Mesodermal cell (in vitro differentiated cells): ENCODE data around the gene CRY1.
"Not testable (repeated sequence)": the region's sequence is repeated elsewhere in the genome, so short reads cannot be mapped to it uniquely, and the experiment has no call there.

Source experiments
- H3K27ac ChIP-seq: 2 replicates; pipeline ENCODE4 v1.7.0; 2013; ENCODE audit warnings: mild to moderate bottlenecking, low read depth, low read length, moderate library complexity; ENCODE audit not compliant: severe bottlenecking
- H3K36me3 ChIP-seq: 2 replicates; pipeline ENCODE4 v1.7.1; 2013; ENCODE audit warnings: mild to moderate bottlenecking, low read length, moderate library complexity; ENCODE audit not compliant: control insufficient read depth, insufficient read depth
- H3K4me1 ChIP-seq: one replicate; pipeline ENCODE4 v1.7.1; 2013; ENCODE audit warnings: mild to moderate bottlenecking, low read length; ENCODE audit not compliant: insufficient read depth, control insufficient read depth, poor library complexity, severe bottlenecking
- H3K4me3 ChIP-seq: 2 replicates; pipeline ENCODE4 v1.7.0; 2013; ENCODE audit warnings: low read length, control low read depth, mild to moderate bottlenecking; ENCODE audit not compliant: insufficient read depth, poor library complexity, severe bottlenecking; ENCODE audit errors: extremely low read depth
- H3K9me3 ChIP-seq: 2 replicates; pipeline ENCODE4 v1.7.1; 2013; ENCODE audit warnings: mild to moderate bottlenecking, low read length, moderate library complexity; ENCODE audit not compliant: control insufficient read depth
- WGBS, 2 experiments: methylation state at CpG; one replicate each; pipeline ENCODE4 v1.1.5; 2013; ENCODE audit warnings: missing lambda C conversion rate in 2 of 2; ENCODE audit not compliant: insufficient coverage in 2 of 2; 5-methylcytosine and 5-hydroxymethylcytosine counted together

Gene CRY1

DNA sequence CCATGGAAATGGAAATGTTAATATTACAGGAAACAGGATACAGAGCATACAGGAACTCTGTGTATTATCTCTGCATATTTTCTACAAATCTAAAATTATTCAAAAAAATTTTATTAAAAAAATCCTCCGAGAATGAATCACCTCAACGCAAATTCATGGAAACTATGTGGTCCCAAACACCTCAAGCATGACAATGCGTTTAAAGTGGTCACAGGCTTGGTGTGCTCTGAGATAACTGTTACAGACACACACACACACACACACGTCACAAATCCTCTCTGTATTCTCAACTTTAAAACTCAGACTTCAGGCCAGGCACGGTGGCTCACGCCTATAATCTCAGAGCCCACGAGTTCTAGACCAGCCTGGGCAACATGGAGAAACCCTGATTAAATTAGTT is 61.1 kb downstream of the CRY1 start:
- peaks cover 9% of the 10 kb centered on the region for H3K4me1 ChIP-seq
- 78 to 79% methylated on average over 6 to 7 of the region's 7 CpGs for WGBS, 2 experiments

DNA sequence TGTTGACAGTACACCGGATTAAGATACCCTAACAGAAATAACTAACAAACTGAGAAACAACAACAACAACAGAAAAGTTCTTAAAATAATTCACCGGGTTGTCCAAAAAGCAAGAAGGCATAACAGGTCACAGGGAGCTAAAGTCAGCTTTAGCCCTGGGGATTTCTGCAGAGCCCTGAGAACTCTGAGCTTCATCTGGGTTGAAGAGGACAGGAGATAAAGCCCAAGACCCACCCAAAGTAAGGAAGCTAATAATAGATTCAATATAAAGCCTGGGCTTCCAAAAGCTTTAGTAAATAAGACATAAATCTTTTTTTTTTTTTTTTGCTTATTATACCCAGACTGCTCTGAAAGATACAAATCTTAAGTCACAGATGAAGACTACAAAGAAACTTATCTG is 62.3 kb downstream of the CRY1 start:
- Histone ChIP-seq H3K36me3 (no peaks in the 10 kb centered on the region), H3K4me3 (no peak overlapping the region), H3K9me3 (no peaks in the 10 kb centered on the region), H3K27ac (no peak overlapping the region), H3K4me1 (peaks cover 9% of the 10 kb centered on the region)
- WGBS, 2 experiments: 83 to 100% methylated on average over 1 of the region's 2 CpGs

More for the DNA sequence above, 61.1 kb downstream of the CRY1 start:
- Histone ChIP-seq H3K9me3 (no peaks in the 10 kb centered on the region), H3K27ac (no peak overlapping the region), H3K4me3 (no peak overlapping the region), H3K36me3 (no peaks in the 10 kb centered on the region)

DNA sequence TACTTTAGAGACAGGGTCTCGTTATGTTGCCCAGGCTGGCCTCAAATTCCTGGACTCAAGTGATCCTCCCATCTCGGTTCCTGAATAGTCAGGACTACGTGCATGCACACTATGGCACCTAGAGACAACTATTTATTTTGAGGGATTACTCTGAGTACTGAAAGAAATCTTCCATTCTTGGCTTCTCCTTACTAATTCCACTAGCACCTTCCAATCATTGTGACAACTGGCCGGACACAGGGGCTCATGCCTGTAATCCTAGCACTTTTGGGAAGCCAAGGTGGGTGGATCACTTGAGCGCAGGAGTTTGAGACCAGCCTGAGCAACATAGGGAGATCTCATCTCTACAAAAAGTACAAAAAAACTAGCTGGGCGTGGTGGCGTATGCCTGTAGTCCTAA is 64.3 kb downstream of the CRY1 start:
- 92 to 93% methylated on average over 6 of the region's 7 CpGs for WGBS, 2 experiments
- H3K4me1 ChIP-seq: peaks cover 9% of the 10 kb centered on the region
- H3K27ac ChIP-seq: no peak overlapping the region
- no peaks in the 10 kb centered on the region for H3K36me3 ChIP-seq
- H3K9me3 ChIP-seq: no peaks in the 10 kb centered on the region
- no peak overlapping the region for H3K4me3 ChIP-seq

DNA sequence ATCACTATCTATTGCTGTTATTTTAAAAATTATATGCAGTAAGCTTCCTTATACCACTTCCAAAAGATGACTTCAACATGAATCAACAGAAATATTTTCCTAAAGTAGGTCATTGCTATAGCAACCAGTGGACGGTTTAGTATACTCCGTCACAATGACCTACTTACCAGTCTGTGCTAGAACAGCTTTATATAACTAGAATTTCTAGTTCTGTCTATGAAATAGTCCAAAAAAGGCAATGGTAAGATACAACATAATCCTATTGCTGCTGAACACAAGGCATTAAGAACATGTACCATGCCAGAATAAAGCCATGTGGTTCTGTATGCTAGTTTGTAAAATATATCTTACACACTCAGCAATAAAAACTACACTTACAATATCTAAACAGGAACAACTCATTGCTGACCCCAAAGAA is 65.7 kb downstream of the CRY1 start:
- peaks cover 4% of the 10 kb centered on the region for H3K4me1 ChIP-seq
- 80% methylated on average over 1 of the region's 2 CpGs; no CpG with 5 or more reads in 1 of the 2 experiments for WGBS, 2 experiments
- no peaks in the 10 kb centered on the region for H3K9me3 ChIP-seq
- no peaks in the 10 kb centered on the region for H3K36me3 ChIP-seq
- H3K4me3 ChIP-seq: no peak overlapping the region
- peak overlapping the region; percentile 74 for H3K27ac ChIP-seq

DNA sequence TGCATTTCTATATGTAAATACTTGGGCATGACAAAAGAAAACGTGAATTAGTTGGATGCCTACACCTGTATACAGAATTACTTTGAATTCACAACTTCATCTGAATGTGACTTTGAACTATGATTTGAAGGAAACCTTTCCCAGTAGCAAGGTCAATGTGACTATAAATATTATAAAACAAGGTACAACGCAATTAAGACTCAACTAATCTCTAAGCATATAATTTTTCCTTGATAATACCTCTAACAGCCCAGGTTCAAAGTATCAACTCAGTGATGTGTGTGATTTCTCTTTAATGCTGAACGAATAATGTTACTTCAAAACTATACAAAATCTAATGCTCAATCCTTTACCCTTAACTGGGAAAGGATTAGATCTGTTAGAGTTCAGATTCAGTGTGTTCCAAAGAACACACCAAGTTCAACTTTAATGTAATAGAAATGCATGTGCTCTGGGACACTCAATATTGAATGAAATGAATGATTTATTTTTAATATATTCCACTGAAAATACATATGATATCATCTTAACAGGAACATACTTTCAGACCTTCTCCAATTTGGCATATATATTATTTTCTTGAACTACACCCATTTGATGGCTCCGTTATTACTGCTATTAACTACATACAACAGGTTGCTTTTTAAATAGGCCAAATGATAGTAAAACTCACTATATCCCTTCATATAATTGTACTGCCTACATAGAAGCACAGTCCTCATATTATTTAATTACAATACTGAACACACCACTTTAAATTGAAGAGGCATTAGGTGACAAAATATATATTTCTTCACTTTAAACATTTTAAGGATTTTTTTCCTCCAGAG is 66.3 kb downstream of the CRY1 start:
- 100% methylated on average over 1 of the region's 4 CpGs; no CpG with 5 or more reads in 1 of the 2 experiments for WGBS, 2 experiments
- H3K4me1 ChIP-seq: peaks cover 4% of the 10 kb centered on the region
- no peaks in the 10 kb centered on the region for H3K36me3 ChIP-seq
- H3K9me3 ChIP-seq: no peaks in the 10 kb centered on the region
- H3K4me3 ChIP-seq: no peak overlapping the region
- peak overlapping the region; percentile 74 for H3K27ac ChIP-seq

DNA sequence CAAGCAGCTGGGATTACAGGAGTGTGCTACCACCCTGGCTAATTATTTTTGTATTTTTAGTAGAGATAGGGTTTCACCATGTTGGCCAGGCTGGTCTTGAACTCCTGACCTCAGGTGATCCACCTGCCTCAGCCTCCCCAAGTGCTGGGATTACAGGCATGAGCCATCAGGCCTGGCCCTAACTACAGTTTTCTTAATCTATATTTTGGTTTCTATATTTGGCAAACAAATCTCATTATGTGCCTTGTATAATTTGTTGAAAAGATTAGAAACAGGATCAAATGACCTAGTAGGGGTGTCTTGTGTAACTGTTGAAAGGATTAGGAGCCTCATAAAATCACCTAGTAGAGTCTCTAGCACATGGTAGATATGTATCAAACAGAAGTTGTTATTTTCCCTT is 67.0 kb downstream of the CRY1 start:
- H3K4me3 ChIP-seq, H3K27ac ChIP-seq, H3K36me3 ChIP-seq, H3K4me1 ChIP-seq, H3K9me3 ChIP-seq: not testable (repeated sequence)

DNA sequence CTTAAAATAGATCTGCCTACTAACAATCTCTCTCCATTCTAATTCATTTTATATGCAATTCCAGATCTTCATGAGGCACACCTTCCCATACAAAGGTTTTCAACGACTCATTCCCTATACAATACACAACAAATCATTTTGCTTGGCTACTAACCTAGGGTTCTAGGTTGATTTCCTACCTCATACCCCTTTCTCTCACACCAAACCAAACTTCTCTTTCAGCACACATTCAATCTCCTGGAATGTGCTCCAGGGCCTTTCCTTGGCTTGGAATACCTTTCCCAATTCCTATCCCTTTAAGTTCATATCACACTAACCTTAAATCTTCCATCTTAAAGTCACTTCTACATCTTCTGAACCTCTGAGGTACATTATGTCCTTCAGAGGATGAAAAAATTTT is 67.7 kb downstream of the CRY1 start:
- Histone ChIP-seq H3K27ac (no peak overlapping the region), H3K4me3 (no peak overlapping the region), H3K9me3 (no peaks in the 10 kb centered on the region), H3K36me3 (peaks cover 7% of the 10 kb centered on the region), H3K4me1 (peaks cover 4% of the 10 kb centered on the region)
- WGBS, 2 experiments: 82 to 83% methylated on average over 1 of the region's 1 CpG

DNA sequence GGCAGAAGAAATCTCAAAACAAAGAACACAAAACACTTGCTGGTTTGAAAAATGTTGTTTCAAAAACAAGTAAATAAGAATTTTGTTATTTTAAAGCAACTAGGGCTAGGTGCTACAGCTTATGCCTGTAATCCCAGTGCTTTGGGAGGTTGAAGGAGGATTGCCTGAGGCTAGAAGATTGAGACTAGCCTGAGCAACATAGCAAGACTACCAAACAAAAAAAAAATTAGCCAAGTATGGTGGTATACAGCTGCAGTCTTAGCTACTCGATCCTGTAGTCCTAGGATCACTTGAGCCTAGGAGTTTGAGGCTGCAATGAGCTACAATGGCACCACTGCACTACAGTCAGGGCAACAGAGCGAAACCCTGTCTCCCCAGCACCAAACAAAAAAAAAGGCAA is 73.8 kb downstream of the CRY1 start:
- Histone ChIP-seq H3K27ac (no peak overlapping the region), H3K9me3 (no peaks in the 10 kb centered on the region), H3K4me1 (no peaks in the 10 kb centered on the region), H3K4me3 (no peak overlapping the region), H3K36me3 (peaks cover 11% of the 10 kb centered on the region)
- WGBS, 2 experiments: 83% methylated on average over 1 of the region's 2 CpGs; no CpG with 5 or more reads in 1 of the 2 experiments

DNA sequence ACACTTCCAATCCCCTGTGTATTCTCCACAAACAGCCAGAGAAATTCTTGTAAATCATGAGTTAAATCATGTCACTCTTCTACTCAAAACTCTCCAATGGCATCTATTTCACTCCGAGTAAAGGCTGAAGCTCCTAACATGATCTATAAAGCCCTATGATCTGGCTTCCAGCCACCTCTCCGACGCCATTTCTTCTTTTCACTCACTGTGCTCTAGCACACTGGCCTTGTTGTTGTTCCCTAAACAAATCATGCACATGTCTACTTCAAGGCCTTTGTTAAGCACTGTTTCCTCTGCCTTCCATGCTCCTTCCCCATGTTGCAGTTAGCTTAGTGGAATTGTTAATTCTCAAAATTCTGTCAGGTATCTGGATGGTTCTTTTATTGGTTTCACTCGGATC is 76.3 kb downstream of the CRY1 start:
- WGBS, 2 experiments: 90 to 100% methylated on average over 2 to 4 of the region's 4 CpGs
- Histone ChIP-seq H3K9me3 (no peaks in the 10 kb centered on the region), H3K27ac (no peak overlapping the region), H3K36me3 (peaks cover 11% of the 10 kb centered on the region), H3K4me1 (no peaks in the 10 kb centered on the region), H3K4me3 (no peak overlapping the region)

DNA sequence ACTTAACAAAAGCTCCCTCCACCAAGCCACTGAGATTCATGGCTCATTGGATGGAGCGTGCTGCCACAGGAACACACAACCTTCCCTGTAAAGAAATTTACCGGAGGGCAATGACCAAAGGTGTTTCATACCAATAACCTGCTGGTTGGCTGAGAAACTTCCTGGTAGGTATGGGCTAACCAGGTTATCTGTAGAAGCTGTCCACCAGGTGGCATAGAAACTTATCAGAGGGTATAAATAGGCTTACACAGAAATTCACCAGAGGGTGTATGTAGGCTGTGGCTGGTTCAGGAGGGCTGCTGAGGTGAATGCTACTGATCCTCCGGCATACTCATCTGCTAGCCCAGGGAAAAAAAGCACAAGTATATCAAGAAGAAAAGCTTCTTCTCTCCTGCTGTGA is 79.3 kb downstream of the CRY1 start:
- WGBS, 2 experiments: 92 to 100% methylated on average over 1 to 2 of the region's 3 CpGs
- no peaks in the 10 kb centered on the region for H3K4me1 ChIP-seq
- no peaks in the 10 kb centered on the region for H3K9me3 ChIP-seq
- no peak overlapping the region for H3K4me3 ChIP-seq
- H3K27ac ChIP-seq: no peak overlapping the region
- peaks cover 1% of the 10 kb centered on the region for H3K36me3 ChIP-seq

DNA sequence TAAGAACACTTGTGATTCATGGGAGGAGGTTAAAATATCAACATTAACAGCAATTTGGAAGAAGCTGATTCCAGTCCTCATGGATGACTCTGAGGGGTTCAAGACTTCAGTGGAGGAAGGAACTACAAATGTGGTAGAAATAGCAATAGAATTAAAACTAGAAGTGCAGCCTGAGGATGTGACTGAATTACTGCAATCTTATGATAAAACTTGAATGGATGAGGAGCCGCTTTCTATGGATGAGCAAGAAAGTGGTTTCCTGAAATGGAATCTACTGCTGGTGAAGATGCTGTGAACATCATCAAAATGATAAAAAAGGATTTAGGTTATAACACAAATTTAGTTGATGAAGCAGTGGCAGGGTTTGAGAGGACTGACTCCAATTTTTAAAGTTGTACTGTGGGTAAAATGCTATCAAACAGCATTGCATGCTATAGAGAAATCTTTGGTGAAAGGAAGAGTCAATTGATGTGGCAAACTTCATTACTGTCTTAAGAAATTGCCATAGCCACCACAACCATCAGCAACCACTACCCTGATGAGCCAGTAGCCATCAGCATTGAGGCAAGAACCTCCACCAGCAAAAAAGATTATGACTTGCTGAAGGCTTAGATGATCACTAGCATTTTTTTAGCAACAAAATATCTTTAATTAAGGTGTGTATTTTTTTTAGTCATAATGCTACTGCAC is 80.5 kb downstream of the CRY1 start:
- Histone ChIP-seq H3K27ac (no peak overlapping the region), H3K4me1 (no peaks in the 10 kb centered on the region), H3K36me3 (peaks cover 6% of the 10 kb centered on the region), H3K4me3 (no peak overlapping the region), H3K9me3 (no peaks in the 10 kb centered on the region)
- 100% methylated on average over 1 of the region's 1 CpG for WGBS, 2 experiments
